ENCODE results near the gene RABGGTA.

Gene RABGGTA

GRCh38 chr14:24216345-24216699 is 55.1 kb downstream of the RABGGTA start:
- DNase-seq (ENCODE audit: low read depth): no peak

Data from ELR (cell line).